Caco-2 (cell line): ENCODE data around the gene NXN. TPM values are rescaled to one million over a fixed set of nuclear protein-coding genes. Genes with fewer than 3 reads are reported as not detected.
"Not testable (repeated sequence)": the region's sequence is repeated elsewhere in the genome, so short reads cannot be mapped to it uniquely, and the experiment has no call there.

Experiments
- BruUV-seq: library from RNA; stranded (reverse); fragments of 400-500 nt; replicated peaks from 2 replicates; lab custom pipeline; 2021; lab: Mats Ljungman, UMichigan
- CTCF ChIA-PET: fragments of 300-600 bp; sonication (Branson Sonifier 250); formaldehyde crosslinking; loops from one replicate; lab custom pipeline; 2022; ENCODE audit warnings: antibody characterized with exemption; lab: Charles Lee
- POLR2A ChIA-PET: fragments of 300-600 bp; sonication (Branson Sonifier 250); formaldehyde crosslinking; loops from one replicate; lab custom pipeline; 2022; ENCODE audit warnings: antibody characterized with exemption; lab: Charles Lee
- DNase-seq, 2 experiments: peaks; one replicate each; pipeline versions ENCODE4 v3.0.0 to v3.0.0-alpha.2; 2020 to 2022
- H3K27me3 ChIP-seq: replicated peaks from 2 replicates; pipeline ENCODE4 v1.6.0; 2011; ENCODE audit warnings: low read length; ENCODE audit not compliant: control insufficient read depth, insufficient read depth
- H3K36me3 ChIP-seq: 2 replicates; pipeline ENCODE4 v1.5.1; 2011; ENCODE audit warnings: low read length; ENCODE audit not compliant: control insufficient read depth, insufficient read depth
- H3K4me1 ChIP-seq: fragments of 250-450 bp; sonication (Bioruptor Pico); 2 replicates; pipeline ENCODE4 v1.5.1; 2020; ENCODE audit warnings: mild to moderate bottlenecking
- H3K4me3 ChIP-seq: 2 replicates; pipeline ENCODE4 v1.5.1; 2011; ENCODE audit warnings: low read depth, mild to moderate bottlenecking, control low read depth, low read length
- H3K9me3 ChIP-seq: fragments of 250-450 bp; sonication (Bioruptor Pico); 2 replicates; pipeline ENCODE4 v1.5.1; 2020; ENCODE audit warnings: mild to moderate bottlenecking, moderate library complexity
- H3K27ac Mint-ChIP-seq: one replicate; pipeline ENCODE4 v1.8.0; 2022; ENCODE audit warnings: mixed read lengths; ENCODE audit not compliant: unreplicated experiment
- H3K27me3 Mint-ChIP-seq: one replicate; pipeline ENCODE4 v1.8.0; 2022; ENCODE audit warnings: mixed read lengths; ENCODE audit not compliant: insufficient read depth, unreplicated experiment
- H3K36me3 Mint-ChIP-seq: one replicate; pipeline ENCODE4 v1.8.0; 2022; ENCODE audit warnings: mild to moderate bottlenecking, mixed read lengths; ENCODE audit not compliant: insufficient read depth, unreplicated experiment
- H3K4me1 Mint-ChIP-seq: one replicate; pipeline ENCODE4 v1.8.0; 2022; ENCODE audit warnings: low read depth, mixed read lengths; ENCODE audit not compliant: unreplicated experiment
- H3K4me3 Mint-ChIP-seq: one replicate; pipeline ENCODE4 v1.8.0; 2022; ENCODE audit warnings: mild to moderate bottlenecking, moderate library complexity, mixed read lengths; ENCODE audit not compliant: unreplicated experiment
- H3K9me3 Mint-ChIP-seq: one replicate; pipeline ENCODE4 v1.8.0; 2022; ENCODE audit warnings: mixed read lengths; ENCODE audit not compliant: unreplicated experiment
- CTCF ChIP-seq, 2 experiments: fragments of 200-600 bp in 1 of 2; IDR thresholded peaks; 1 replicate in 1 of 2; 2 replicates in 1 of 2; pipeline versions ENCODE4 v1.5.1 to v1.8.0; 2011 to 2022; ENCODE audit warnings: antibody characterized with exemption in 1 of 2, control low read depth in 1 of 2, inconsistent platforms in 1 of 2, low read depth in 1 of 2, low read length in 1 of 2, mild to moderate bottlenecking in 1 of 2, moderate library complexity in 1 of 2; ENCODE audit not compliant: insufficient read depth in 1 of 2, severe bottlenecking in 1 of 2, unreplicated experiment in 1 of 2
- intact Hi-C: fragments of 100-400 bp; cut with micrococcal nuclease; formaldehyde crosslinking; loops from one replicate; pipeline ENCODE4 v1.10.0; 2022; ENCODE audit not compliant: unreplicated experiment
- total RNA-seq: library from RNA; stranded (reverse); gene quantifications from 2 replicates; pipeline ENCODE4 v1.2.3, GENCODE V29; 2022

Gene NXN
- total RNA-seq, 1 experiment from 2014 or later = 76.7 TPM

- Mint-ChIP-seq H3K27ac (no peak overlapping the region), H3K36me3 (peaks cover 65% of the 10 kb centered on the region), H3K9me3 (no peaks in the 10 kb centered on the region), H3K4me3 (no peak overlapping the region), H3K27me3 (no peaks in the 10 kb centered on the region), H3K4me1 (no peaks in the 10 kb centered on the region)
- Histone ChIP-seq H3K36me3 (no peaks in the 10 kb centered on the region), H3K4me3 (no peak overlapping the region), H3K9me3 (no peaks in the 10 kb centered on the region), H3K27me3 (no peaks in the 10 kb centered on the region), H3K4me1 (no peaks in the 10 kb centered on the region)
- no peak for DNase-seq
- BruUV-seq = no TSS peak
- ChIA-PET POLR2A (no interaction called here), CTCF (interaction anchor here (2.7 kb wide), 1 partner anchor 188 kb away, joined by 8 read pairs; the partner anchor contains the start of gene NXN)
- TF ChIP-seq CTCF (IDR thresholded peaks at IDR 0.05; ENCODE audit: insufficient read depth in 1 of 2, low read depth in 1 of 2, low read length in 1 of 2, severe bottlenecking in 1 of 2, unreplicated experiment in 1 of 2) = no peak
- intact Hi-C loops = no loop called here
These were observed 187.3 kb downstream of the NXN start for GRCh38 chr17:792277-792676.

- Mint-ChIP-seq H3K36me3 (peaks cover 65% of the 10 kb centered on the region), H3K9me3 (no peaks in the 10 kb centered on the region), H3K27ac (no peak overlapping the region), H3K27me3 (no peaks in the 10 kb centered on the region), H3K4me3 (no peak overlapping the region), H3K4me1 (no peaks in the 10 kb centered on the region)
- CTCF ChIA-PET = interaction anchor here (2.7 kb wide), 1 partner anchor 189 kb away, joined by 8 read pairs; the partner anchor contains the start of gene NXN
- H3K9me3 ChIP-seq = no peaks in the 10 kb centered on the region
- H3K36me3 ChIP-seq = no peaks in the 10 kb centered on the region
- POLR2A ChIA-PET = no interaction called here
- no peak for TF ChIP-seq CTCF (IDR thresholded peaks at IDR 0.05; ENCODE audit: insufficient read depth in 1 of 2, low read depth in 1 of 2, low read length in 1 of 2, severe bottlenecking in 1 of 2, unreplicated experiment in 1 of 2)
- no peak overlapping the region for H3K4me3 ChIP-seq
- intact Hi-C loops = no loop called here
- H3K27me3 ChIP-seq = no peaks in the 10 kb centered on the region
- BruUV-seq = TSS peak; percentile 13
- DNase-seq = no peak
- no peaks in the 10 kb centered on the region for H3K4me1 ChIP-seq
These were observed 187.7 kb downstream of the NXN start for GRCh38 chr17:791829-792228.

GRCh38 chr17:790874-791247, 188.7 kb downstream of the NXN start:
- H3K27me3 Mint-ChIP-seq, DNase-seq, H3K4me1 ChIP-seq, intact Hi-C loops, H3K4me1 Mint-ChIP-seq, H3K27me3 ChIP-seq, H3K9me3 Mint-ChIP-seq, H3K9me3 ChIP-seq, H3K4me3 Mint-ChIP-seq, POLR2A ChIA-PET, H3K4me3 ChIP-seq, H3K36me3 ChIP-seq, BruUV-seq: not testable (repeated sequence)
- CTCF ChIA-PET = interaction anchor here (2.7 kb wide), 1 partner anchor 190 kb away, joined by 8 read pairs; the partner anchor contains the start of gene NXN
- H3K27ac Mint-ChIP-seq = peak overlapping the region; percentile 85
- peaks cover 67% of the 10 kb centered on the region for H3K36me3 Mint-ChIP-seq

GRCh38 chr17:789931-790873, 189.4 kb downstream of the NXN start:
- H3K9me3 ChIP-seq, intact Hi-C loops, H3K9me3 Mint-ChIP-seq, H3K4me1 Mint-ChIP-seq, H3K27me3 ChIP-seq, H3K4me1 ChIP-seq, H3K4me3 ChIP-seq, DNase-seq, POLR2A ChIA-PET, BruUV-seq, H3K36me3 ChIP-seq, H3K4me3 Mint-ChIP-seq, H3K27me3 Mint-ChIP-seq: not testable (repeated sequence)
- peaks cover 64% of the 10 kb centered on the region for H3K36me3 Mint-ChIP-seq
- CTCF ChIA-PET = interaction anchor here (0.6 to 2.7 kb wide), 2 partner anchors 190 to 207 kb away, joined by 3 to 8 read pairs; partner anchors contain the start of genes NXN and TIMM22
- H3K27ac Mint-ChIP-seq = peak overlapping the region; percentile 85
